ENCODE measurements around the gene PEX19.
A peak's percentile ranks its signal among the peaks of the same experiment; 100 is the strongest.

The PEX19 gene

GRCh38 chr1:160284782-160285344 is at the start of gene PEX19:
Gene PEX19 (minus strand): TSS chr1:160285133. CDS start chr1:160285124, 9 bp downstream.
- Histone ChIP-seq H3K4me1 (ENCODE audit: insufficient read depth, low read length) (peaks cover 14% of the 10 kb centered on the region), H3K27me3 (ENCODE audit: insufficient read depth, low read length) (no peaks in the 10 kb centered on the region), H2AFZ (ENCODE audit: low read depth, low read length) (peak within 1 kb of the TSS; percentile 54), H3K36me3 (ENCODE audit: insufficient read depth, low read length) (peaks cover 39% of the 10 kb centered on the region), H3K4me3 (ENCODE audit: low read length) (peak within 1 kb of the TSS; percentile 86), H3K9me3 (ENCODE audit: low read length) (no peaks in the 10 kb centered on the region)

- no peak overlapping the region for H3K4me3 ChIP-seq (ENCODE audit: low read length)
- no peaks in the 10 kb centered on the region for H3K9me3 ChIP-seq (ENCODE audit: low read length)
- H3K27me3 ChIP-seq (ENCODE audit: insufficient read depth, low read length), result no peaks in the 10 kb centered on the region
- no peak overlapping the region for H2AFZ ChIP-seq (ENCODE audit: low read depth, low read length)
- peaks cover 30% of the 10 kb centered on the region for H3K4me1 ChIP-seq (ENCODE audit: insufficient read depth, low read length)
- H3K36me3 ChIP-seq (ENCODE audit: insufficient read depth, low read length), result peaks cover 68% of the 10 kb centered on the region
Observed at GRCh38 chr1:160332516-160332915, 47.6 kb upstream of the PEX19 start.

- Histone ChIP-seq H3K36me3 (ENCODE audit: insufficient read depth, low read length) (peaks cover 75% of the 10 kb centered on the region), H3K4me3 (ENCODE audit: low read length) (no peak overlapping the region), H3K9me3 (ENCODE audit: low read length) (peaks cover under 1% of the 10 kb centered on the region), H2AFZ (ENCODE audit: low read depth, low read length) (no peak overlapping the region), H3K4me1 (ENCODE audit: insufficient read depth, low read length) (peaks cover 30% of the 10 kb centered on the region), H3K27me3 (ENCODE audit: insufficient read depth, low read length) (no peaks in the 10 kb centered on the region)
Observed at GRCh38 chr1:160330119-160330518, 45.2 kb upstream of the PEX19 start.

GRCh38 chr1:160328184-160328583 is 43.3 kb upstream of the PEX19 start:
- Histone ChIP-seq H3K4me3 (ENCODE audit: low read length) (no peak overlapping the region), H3K9me3 (ENCODE audit: low read length) (peaks cover 1% of the 10 kb centered on the region), H3K36me3 (ENCODE audit: insufficient read depth, low read length) (peaks cover 72% of the 10 kb centered on the region), H2AFZ (ENCODE audit: low read depth, low read length) (no peak overlapping the region), H3K27me3 (ENCODE audit: insufficient read depth, low read length) (no peaks in the 10 kb centered on the region), H3K4me1 (ENCODE audit: insufficient read depth, low read length) (peaks cover 30% of the 10 kb centered on the region)

- Histone ChIP-seq H3K4me1 (ENCODE audit: insufficient read depth, low read length) (peaks cover 30% of the 10 kb centered on the region), H3K36me3 (ENCODE audit: insufficient read depth, low read length) (peaks cover 73% of the 10 kb centered on the region), H3K9me3 (ENCODE audit: low read length) (peaks cover 1% of the 10 kb centered on the region), H3K27me3 (ENCODE audit: insufficient read depth, low read length) (no peaks in the 10 kb centered on the region), H3K4me3 (ENCODE audit: low read length) (no peak overlapping the region), H2AFZ (ENCODE audit: low read depth, low read length) (no peak overlapping the region)
Observed at GRCh38 chr1:160326418-160326817, 41.5 kb upstream of the PEX19 start.

- H2AFZ ChIP-seq (ENCODE audit: low read depth, low read length), result no peak overlapping the region
- H3K27me3 ChIP-seq (ENCODE audit: insufficient read depth, low read length), result no peaks in the 10 kb centered on the region
- peaks cover 23% of the 10 kb centered on the region for H3K4me1 ChIP-seq (ENCODE audit: insufficient read depth, low read length)
- H3K4me3 ChIP-seq (ENCODE audit: low read length), result no peak overlapping the region
- H3K9me3 ChIP-seq (ENCODE audit: low read length), result peaks cover 1% of the 10 kb centered on the region
- peaks cover 72% of the 10 kb centered on the region for H3K36me3 ChIP-seq (ENCODE audit: insufficient read depth, low read length)
Observed at GRCh38 chr1:160325252-160325651, 40.3 kb upstream of the PEX19 start.

GRCh38 chr1:160322831-160323230 is 37.9 kb upstream of the PEX19 start:
- H3K9me3 ChIP-seq (ENCODE audit: low read length), result peaks cover 1% of the 10 kb centered on the region
- H3K4me3 ChIP-seq (ENCODE audit: low read length), result no peak overlapping the region
- no peak overlapping the region for H2AFZ ChIP-seq (ENCODE audit: low read depth, low read length)
- peaks cover 74% of the 10 kb centered on the region for H3K36me3 ChIP-seq (ENCODE audit: insufficient read depth, low read length)
- peaks cover under 1% of the 10 kb centered on the region for H3K4me1 ChIP-seq (ENCODE audit: insufficient read depth, low read length)
- no peaks in the 10 kb centered on the region for H3K27me3 ChIP-seq (ENCODE audit: insufficient read depth, low read length)

- Histone ChIP-seq H3K9me3 (ENCODE audit: low read length) (peaks cover 5% of the 10 kb centered on the region), H3K4me1 (ENCODE audit: insufficient read depth, low read length) (no peaks in the 10 kb centered on the region), H3K36me3 (ENCODE audit: insufficient read depth, low read length) (peaks cover 81% of the 10 kb centered on the region), H3K27me3 (ENCODE audit: insufficient read depth, low read length) (no peaks in the 10 kb centered on the region), H2AFZ (ENCODE audit: low read depth, low read length) (no peak overlapping the region), H3K4me3 (ENCODE audit: low read length) (no peak overlapping the region)
Observed at GRCh38 chr1:160315359-160315758, 30.4 kb upstream of the PEX19 start.

- H3K36me3 ChIP-seq (ENCODE audit: insufficient read depth, low read length), result peaks cover 95% of the 10 kb centered on the region
- H3K27me3 ChIP-seq (ENCODE audit: insufficient read depth, low read length), result no peaks in the 10 kb centered on the region
- no peaks in the 10 kb centered on the region for H3K9me3 ChIP-seq (ENCODE audit: low read length)
- H3K4me1 ChIP-seq (ENCODE audit: insufficient read depth, low read length), result no peaks in the 10 kb centered on the region
- no peak overlapping the region for H3K4me3 ChIP-seq (ENCODE audit: low read length)
- H2AFZ ChIP-seq (ENCODE audit: low read depth, low read length), result no peak overlapping the region
Observed at GRCh38 chr1:160309571-160309970, 24.6 kb upstream of the PEX19 start.

- Histone ChIP-seq H2AFZ (ENCODE audit: low read depth, low read length) (no peak overlapping the region), H3K4me3 (ENCODE audit: low read length) (no peak overlapping the region), H3K9me3 (ENCODE audit: low read length) (no peaks in the 10 kb centered on the region), H3K27me3 (ENCODE audit: insufficient read depth, low read length) (no peaks in the 10 kb centered on the region), H3K4me1 (ENCODE audit: insufficient read depth, low read length) (no peaks in the 10 kb centered on the region), H3K36me3 (ENCODE audit: insufficient read depth, low read length) (peaks cover 93% of the 10 kb centered on the region)
Observed at GRCh38 chr1:160309185-160309557, 24.2 kb upstream of the PEX19 start.

GRCh38 chr1:160308451-160309184 is 23.7 kb upstream of the PEX19 start:
- Histone ChIP-seq H3K4me1 (ENCODE audit: insufficient read depth, low read length) (no peaks in the 10 kb centered on the region), H3K4me3 (ENCODE audit: low read length) (no peak overlapping the region), H3K27me3 (ENCODE audit: insufficient read depth, low read length) (no peaks in the 10 kb centered on the region), H2AFZ (ENCODE audit: low read depth, low read length) (no peak overlapping the region), H3K36me3 (ENCODE audit: insufficient read depth, low read length) (peaks cover 92% of the 10 kb centered on the region), H3K9me3 (ENCODE audit: low read length) (no peaks in the 10 kb centered on the region)

- H2AFZ ChIP-seq (ENCODE audit: low read depth, low read length), result no peak overlapping the region
- no peaks in the 10 kb centered on the region for H3K9me3 ChIP-seq (ENCODE audit: low read length)
- H3K27me3 ChIP-seq (ENCODE audit: insufficient read depth, low read length), result no peaks in the 10 kb centered on the region
- H3K4me3 ChIP-seq (ENCODE audit: low read length), result no peak overlapping the region
- H3K4me1 ChIP-seq (ENCODE audit: insufficient read depth, low read length), result no peaks in the 10 kb centered on the region
- peaks cover 89% of the 10 kb centered on the region for H3K36me3 ChIP-seq (ENCODE audit: insufficient read depth, low read length)
Observed at GRCh38 chr1:160307118-160307791, 22.3 kb upstream of the PEX19 start.

- Histone ChIP-seq H3K36me3 (ENCODE audit: insufficient read depth, low read length) (peaks cover 78% of the 10 kb centered on the region), H3K4me1 (ENCODE audit: insufficient read depth, low read length) (no peaks in the 10 kb centered on the region), H3K4me3 (ENCODE audit: low read length) (no peak overlapping the region), H3K27me3 (ENCODE audit: insufficient read depth, low read length) (no peaks in the 10 kb centered on the region), H3K9me3 (ENCODE audit: low read length) (no peaks in the 10 kb centered on the region), H2AFZ (ENCODE audit: low read depth, low read length) (no peak overlapping the region)
Observed at GRCh38 chr1:160300173-160300572, 15.2 kb upstream of the PEX19 start.
